Activated CD4-positive, CD25-positive, alpha-beta regulatory T cell treated with anti-CD3 and anti-CD28 coated beads, Interleukin-2, amount 50 U/mL, for 72 hours (primary cell): ENCODE results near the gene LSM3.

Experiments
- DNase-seq: peaks from one replicate; pipeline ENCODE4 v3.0.0; 2021

LSM3 gene

GRCh38 chr3:14143271-14144225 lies 35.1 kb upstream of the LSM3 start:
- DNase-seq: no peak

- DNase-seq: peak; percentile 42
Measured at GRCh38 chr3:14144423-14145075, 34.1 kb upstream of the LSM3 start.

GRCh38 chr3:14145236-14145635 lies 33.4 kb upstream of the LSM3 start:
- no peak for DNase-seq

DNA sequence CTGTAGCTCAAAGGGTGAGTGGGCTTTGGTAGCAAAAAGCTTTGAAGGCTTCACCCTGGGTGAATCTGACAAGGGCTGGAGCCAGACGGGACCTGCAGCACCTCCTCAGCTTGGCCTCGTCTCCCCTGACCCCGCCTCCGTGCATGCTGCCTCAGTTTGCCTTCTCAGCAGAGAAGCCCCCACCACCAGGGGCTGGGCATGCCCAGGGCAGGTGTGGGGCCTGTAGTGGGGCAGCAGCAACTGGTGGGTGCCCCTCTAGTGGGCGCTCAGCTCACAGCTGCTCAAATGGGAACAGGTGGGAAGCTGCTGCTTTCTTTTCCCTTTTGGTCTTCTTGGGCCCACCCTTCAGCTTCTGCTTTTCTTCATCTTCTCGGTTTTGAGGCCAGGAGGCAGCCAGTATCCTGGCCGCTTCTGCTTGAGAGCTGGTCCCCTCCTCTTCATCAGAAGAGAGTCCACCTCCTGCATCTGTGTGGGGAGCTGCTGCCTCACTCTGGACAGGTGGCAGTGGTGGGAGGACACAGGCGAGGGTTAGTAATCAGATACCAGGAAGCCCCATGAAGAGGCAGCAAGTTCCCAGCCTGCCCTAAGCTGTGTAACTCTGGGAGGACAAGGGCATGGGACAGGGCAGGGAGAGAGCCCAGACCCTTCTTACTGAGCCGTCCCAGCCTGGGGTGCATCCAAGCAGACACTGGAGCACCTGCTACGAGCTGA lies 32.8 kb upstream of the LSM3 start:
- no peak for DNase-seq

DNA sequence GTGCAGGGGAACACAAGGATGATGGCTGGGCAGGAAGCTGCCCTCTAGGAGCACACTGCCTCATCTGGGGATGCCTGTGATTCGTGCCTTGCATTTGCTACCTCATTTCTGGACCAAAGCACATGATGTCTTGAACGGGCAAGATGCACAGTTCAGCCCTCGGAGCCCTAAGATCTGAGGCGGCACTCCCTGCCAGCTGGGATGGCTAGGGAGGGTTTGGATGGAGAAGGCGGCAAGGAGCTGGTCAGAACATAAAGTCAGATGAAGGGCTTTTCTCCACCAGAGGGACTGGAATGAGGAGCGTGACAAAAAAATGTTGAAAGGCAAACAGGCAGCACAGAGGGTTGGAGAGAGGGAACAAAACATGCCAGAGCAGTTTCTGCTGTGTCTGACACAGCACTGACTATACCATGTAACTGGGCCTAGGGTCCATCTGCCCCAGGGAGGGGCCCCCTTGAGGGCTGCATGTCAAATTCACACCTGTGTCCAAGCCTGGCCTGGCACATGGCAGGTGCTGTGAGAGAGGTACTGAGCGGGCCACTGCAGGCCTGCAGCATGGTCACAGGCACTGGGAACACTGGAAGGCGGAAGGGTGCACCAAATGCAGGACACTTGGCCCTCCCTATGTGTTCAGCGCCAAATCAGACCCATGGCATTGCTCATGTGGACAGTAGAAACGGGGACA lies 32.1 kb upstream of the LSM3 start:
- no peak for DNase-seq

DNA sequence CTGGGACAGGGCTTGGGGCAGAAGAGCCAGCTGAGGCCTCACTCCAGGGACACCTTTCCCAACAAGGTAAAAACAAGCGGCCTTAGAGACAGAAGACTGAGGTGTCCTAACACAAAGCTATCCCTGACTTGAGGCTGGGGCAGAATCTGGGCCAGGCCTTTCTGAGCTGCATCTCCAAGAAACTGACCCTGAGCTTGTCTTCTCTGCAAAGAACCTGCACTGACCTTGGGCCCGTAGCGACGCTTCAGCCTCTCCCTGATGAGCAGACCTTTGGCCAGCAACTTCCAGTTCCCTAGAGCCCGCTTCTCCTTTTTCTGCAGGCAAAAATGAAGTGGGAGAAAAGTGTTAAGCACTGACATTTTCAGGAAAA lies 31.6 kb upstream of the LSM3 start:
- no peak for DNase-seq

DNA sequence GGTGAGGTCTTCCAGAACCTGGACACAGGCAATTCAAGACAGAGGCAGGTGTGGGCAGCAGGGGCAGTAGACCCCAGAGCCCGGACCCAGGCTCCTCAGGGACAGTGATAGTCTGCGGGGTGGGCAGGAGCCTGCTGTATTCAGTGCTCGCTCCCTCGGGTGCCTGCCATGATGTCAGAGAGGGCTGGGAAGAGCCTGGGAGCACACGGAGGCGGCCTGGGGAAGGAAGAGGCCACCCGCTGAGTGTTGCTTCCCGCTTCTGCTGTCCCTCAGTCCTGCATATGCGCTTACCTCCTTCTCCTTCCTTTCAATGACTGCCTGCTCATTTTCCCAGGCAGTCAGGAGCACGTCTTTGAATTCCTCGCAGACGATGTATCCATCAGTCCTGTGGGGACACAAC lies 31.0 kb upstream of the LSM3 start:
- no peak for DNase-seq

DNA sequence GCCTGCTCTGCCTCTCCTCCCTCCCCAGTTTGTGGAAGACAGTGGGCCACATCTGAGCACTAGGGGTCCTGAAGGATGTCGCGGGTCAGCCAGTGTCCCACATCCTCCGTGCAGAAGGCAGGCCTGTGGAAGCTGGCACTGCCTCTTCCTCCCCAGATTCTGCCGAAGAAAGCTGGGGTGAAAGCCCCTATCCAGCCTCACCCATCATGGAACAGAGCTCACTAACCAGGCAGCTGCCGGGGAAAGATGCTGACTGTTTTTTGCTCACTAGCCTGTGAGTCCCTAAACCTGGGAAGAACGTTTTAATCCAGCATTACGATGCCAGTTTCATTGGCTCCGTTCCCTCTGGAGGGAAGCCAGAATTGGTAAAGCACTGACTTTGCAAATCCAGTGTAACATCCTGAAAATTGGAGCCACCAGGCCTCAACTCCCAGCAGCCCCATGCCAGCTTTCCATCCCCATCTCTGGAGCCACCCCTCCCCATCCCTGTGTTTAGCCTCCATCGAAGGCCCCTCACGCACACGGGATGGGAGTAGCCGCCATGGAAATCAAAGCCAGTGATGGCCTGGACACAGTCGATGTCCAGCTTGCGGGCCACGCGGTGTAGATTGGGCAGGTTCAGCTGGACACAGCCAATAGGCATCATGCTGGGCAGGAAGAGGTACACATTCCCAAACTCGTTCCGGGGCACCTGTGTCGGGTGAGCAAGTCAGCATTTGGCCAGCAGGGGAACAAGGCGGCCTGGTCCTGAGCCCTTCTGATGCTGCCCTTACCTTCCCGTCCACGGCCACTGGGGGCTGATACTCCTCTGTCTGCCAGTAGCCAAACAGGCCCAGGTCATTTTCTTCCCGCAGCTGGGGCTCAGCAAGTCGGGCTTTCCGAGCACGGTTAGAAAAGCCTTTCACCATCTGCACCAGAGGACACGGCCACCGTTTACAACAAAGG lies 30.3 kb upstream of the LSM3 start:
- DNase-seq: no peak

DNA sequence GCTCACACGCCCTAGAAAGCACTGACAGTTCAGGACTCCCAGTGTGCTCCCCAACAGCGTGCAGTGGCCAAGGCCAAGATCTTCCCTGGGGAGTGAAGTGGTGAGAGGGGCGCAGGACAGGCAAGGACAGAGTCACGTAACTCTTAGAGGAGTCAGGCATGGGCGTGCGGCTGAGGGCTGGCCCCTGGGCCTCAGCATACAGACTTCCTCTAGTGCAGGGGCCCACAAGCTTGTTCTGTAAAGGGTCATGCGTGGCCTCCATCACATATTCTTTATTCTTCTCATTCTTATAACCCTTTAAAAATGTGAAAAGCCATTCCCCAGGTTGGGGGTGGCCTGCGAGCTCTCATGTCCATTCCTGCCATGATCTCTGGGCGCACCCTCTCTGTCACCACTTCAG lies 28.5 kb upstream of the LSM3 start:
- no peak for DNase-seq

- no peak for DNase-seq
Measured at GRCh38 chr3:14150491-14151230, 28.0 kb upstream of the LSM3 start.

- no peak for DNase-seq
Measured at GRCh38 chr3:14151471-14152083, 27.0 kb upstream of the LSM3 start.

GRCh38 chr3:14152233-14152962 lies 26.2 kb upstream of the LSM3 start:
- DNase-seq: no peak

- no peak for DNase-seq
Measured at GRCh38 chr3:14152963-14153355, 25.7 kb upstream of the LSM3 start.

DNA sequence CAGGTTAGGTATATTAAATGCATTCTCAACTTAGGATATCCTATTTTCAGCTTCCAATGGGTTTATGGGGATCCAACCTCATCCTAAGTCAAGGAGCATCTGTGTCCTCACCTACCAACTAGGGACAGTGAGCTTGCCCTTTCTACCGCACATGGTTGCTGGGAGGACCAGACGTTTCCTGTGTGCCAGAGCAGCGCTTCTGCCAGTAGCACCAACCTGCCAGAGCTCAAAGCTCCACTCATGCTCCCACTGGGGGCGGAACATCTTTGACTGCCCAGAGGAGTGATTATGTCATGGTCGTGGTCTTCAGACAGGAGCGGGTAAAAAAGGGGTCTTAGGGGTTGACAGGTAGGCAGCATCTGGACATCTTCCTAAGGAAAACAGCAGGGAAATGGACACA lies 25.0 kb upstream of the LSM3 start:
- DNase-seq: no peak

DNA sequence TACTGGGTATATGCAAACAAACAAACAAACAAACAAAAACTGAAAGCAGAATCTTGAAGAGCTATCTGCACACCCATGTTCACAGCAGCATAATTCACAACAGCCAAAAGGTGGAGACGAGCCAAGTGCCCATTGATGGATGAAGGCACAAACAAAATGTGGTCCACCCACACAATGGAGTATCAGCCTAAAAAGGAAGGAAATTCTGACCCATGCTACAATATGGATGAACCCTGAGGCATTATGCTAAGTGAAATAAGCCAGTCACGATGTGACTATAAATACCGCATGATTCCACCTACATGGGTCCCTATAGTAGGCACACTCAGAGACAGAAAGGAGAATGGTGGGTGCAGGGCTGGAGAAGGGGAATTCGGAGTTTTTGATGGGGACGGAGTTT lies 24.3 kb upstream of the LSM3 start:
- DNase-seq: no peak

DNA sequence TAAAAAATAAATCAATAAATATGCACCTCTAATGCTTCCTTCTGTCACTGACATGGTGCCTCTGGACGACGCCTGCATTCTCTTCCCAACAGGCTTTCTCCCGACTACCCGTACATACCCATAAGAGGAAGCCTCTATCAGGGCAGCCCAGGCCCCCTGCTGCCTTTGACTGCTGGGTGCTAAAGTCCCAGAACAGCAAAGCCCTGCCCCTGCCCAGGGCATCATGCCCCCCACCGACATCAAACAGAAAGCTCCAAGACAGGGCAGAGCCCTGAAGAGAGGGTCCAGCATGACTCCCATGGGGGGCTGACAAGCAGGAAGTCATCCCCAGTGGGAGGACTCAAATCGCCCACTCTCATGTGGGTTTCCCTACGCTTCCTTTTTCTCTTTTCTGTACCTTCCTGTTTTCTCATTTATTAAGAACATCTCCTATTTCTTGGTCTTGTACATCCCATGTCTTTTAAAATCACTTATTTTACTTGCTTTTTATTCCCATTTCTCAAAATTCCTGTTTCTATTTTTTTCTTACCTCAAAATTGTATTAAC lies 23.6 kb upstream of the LSM3 start:
- no peak for DNase-seq

GRCh38 chr3:14156201-14156600 lies 22.4 kb upstream of the LSM3 start:
- no peak for DNase-seq

DNA sequence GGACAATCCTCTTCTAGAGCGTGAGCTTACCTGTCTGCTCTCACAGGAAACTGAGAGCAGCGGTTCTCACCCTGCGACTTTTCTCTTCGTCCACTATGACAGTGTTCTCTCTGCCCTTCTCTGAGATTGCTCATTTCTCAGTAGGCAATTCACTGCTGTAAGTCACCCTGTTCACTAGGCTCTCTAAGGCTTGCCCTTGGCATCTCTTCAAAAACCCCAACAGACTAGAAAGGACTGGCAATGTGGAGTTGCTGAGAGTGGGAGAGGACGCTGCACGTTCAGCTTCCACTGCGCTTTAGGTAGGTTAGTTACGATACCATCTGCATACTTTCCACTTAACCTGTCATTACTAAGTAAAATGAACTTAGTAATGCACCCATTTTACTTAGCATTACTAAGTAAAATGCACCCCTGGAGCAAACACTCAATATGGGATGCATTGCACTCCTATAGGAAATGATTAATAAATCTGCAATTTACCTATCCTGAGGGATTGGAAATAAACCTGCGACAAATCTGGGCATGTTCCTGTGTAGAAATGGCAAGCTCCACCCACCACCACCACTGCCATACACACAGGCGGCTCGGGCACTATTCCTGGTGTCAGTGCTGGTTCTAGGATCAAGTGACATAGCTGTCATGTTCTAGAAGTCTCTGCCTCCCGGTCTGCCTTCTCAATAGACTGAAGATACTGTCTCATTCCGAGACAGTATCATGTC lies 21.6 kb upstream of the LSM3 start:
- no peak for DNase-seq

GRCh38 chr3:14157951-14158350 lies 20.7 kb upstream of the LSM3 start:
- DNase-seq: no peak
